ENCODE results near the gene LAMB1.
"Not testable (repeated sequence)": the region's sequence is repeated elsewhere in the genome, so short reads cannot be mapped to it uniquely, and the experiment has no call there.

Gene LAMB1

GRCh38 chr7:108002726-108003598 is at the start of gene LAMB1:
Gene LAMB1 (minus strand): TSS chr7:108003161. CDS start chr7:108002885, 276 bp downstream.
- DNase-seq, result no peak

- no peak for DNase-seq
Measured at GRCh38 chr7:108051454-108051853, 48.5 kb upstream of the LAMB1 start.

- DNase-seq, result no peak
Measured at GRCh38 chr7:108049962-108050361, 47.0 kb upstream of the LAMB1 start.

- DNase-seq, result no peak
Measured at GRCh38 chr7:108048422-108048821, 45.5 kb upstream of the LAMB1 start.

DNA sequence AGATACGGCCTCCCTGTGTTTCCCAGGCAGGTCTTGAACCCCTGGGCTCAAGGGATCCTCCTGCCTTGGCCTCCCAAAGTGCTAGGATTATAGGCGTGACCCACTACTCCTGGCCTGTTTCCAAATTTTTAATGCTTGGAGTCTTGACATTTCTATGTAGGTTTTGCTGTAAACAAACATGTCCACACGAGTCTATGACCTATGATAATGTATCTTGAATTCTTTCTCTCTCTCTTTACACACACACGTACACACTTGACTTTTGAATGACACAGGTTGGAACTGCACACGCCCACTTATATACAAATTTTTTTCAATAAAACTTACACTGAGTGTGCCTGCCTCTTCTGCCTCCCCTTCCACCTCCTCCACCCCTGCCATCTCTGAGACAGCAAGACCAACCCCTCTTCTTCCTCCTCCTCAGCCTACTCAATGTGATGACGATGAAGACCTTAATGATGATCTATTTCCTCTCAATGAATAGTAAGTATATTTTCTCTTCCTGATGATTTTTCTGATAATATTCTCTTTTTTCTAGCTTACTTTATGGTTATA is 44.1 kb upstream of the LAMB1 start:
- no peak for DNase-seq

DNA sequence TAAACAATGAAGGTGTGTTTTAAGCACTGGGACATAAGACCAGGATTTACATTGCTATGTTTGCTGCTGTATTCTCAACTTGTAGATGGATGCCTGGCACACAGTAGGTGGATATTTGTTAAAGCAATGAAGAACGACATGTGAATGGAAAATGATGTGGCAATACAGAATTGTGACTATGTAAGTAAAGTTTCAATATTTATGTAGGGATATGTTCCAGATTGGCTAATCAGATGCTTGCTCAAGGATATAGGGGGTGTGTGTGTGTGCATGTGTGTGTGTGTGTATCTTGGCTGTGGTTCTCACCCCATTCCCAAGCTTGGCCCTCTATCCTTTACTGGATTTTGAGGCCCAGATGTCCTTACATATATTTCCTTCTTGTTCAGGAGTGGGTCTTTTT is 42.7 kb upstream of the LAMB1 start:
- no peak for DNase-seq

DNA sequence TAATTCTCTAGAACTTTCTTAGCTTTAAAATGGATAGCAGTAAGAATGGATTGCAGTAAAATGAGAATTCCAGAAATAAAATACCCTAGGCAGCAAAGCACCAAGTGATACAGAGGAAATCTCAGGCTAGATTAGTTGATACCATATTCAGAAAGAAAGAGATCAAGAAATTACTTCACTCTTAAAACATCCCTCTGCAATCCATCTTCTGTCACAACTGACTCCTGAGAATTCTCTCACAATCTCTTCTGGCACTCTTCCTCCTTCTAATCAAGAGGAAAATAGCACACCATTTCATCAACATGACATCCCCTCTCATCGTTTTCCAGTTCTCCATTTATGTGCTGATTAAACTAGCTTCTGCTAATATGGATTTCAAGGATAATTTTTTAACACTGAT is 42.2 kb upstream of the LAMB1 start:
- no peak for DNase-seq

DNA sequence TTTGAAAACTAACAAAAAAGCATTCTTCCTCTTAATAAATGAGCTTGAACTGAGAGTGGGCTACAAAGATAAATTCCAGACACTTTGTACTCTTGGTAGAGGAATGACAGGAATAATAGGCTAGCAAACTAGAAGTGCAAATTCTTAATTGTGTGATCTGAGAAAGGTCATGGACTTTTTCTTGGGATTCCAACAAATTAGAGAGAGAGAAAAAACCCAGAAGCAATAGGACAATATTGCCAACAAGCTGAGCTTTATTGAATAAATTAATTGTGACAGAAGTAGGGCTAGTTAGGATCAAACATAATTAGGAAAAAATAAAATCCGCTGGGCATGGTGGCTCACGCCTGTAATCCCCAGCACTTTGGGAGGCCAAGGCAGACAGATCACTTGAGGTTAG is 41.4 kb upstream of the LAMB1 start:
- DNase-seq, result no peak

DNA sequence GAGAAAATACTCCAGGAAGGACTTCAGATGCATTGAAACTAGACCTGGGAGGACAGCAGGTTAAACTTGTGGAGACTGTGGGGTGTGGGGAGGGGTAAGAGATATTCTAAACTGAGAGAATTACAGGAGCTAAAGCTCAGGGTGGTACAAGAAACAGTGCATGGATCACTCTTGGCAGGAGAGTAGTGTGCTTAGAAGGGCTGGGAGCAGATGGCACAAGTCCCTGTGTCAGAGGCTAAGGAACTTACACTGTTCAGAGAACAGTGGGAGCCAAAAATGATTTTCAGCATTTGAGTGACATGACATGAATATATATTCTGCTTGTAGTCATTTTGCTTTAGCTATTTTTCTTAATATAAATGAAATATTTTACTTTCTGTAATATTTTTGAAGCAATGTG is 36.0 kb upstream of the LAMB1 start:
- DNase-seq, result no peak

DNA sequence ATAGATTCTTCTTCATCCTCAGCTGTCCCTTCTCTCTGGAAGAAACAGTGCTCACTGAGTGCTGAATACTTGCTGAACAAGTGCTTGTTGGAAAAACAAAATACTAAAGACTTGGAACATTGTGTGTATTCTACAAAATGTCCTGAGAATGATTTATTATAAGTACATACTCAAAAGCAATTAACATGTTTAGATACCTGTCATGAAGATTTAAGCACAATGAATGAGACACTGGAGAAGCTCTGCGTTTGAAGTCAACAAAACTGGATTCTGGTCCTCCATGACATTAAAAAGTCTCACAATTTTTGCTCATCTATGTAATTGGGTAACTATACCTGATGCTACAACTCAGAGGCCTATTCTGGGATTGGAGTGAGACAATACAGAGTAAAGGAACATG is 34.8 kb upstream of the LAMB1 start:
- no peak for DNase-seq

- no peak for DNase-seq
Measured at GRCh38 chr7:108037140-108037539, 34.2 kb upstream of the LAMB1 start.

DNA sequence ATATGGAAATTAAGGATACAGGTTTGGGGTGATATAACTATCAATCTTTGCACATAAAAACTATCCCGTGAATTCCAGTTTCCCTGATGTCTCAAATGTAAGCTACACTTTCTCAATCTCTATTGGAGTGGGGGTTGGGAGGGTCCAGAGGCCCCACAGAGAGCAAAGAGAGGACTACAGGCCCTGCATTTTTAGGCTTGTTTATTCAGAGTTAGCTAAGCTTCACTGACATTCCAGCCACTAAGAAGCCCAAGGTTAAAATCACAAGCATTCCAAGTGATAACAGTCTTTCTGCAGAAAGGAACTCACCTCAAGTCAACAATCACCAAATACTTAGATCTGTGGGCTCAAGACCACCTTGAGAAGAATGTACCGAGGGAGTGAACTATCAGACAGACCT is 31.6 kb upstream of the LAMB1 start:
- DNase-seq, result no peak

GRCh38 chr7:108033776-108034497 is 31.0 kb upstream of the LAMB1 start:
- no peak for DNase-seq

DNA sequence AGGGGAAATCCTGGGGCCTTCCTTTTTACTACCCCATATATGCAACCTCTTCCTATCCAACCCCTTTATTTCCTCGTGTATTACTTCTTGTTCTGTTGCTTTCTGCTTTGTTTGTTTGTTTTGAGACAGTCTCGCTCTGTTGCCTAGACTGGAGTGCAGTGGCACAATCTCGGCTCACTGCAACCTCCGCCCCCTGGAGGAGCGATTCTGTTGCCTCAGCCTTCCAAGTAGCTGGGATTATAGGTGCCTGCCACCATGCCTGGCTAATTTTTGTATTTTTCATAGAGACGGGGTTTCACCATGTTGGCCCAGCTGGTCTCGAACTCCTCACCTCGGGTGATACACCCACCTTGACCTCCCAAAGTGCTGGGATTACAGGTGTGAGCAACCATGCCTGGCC is 30.3 kb upstream of the LAMB1 start:
- DNase-seq, result not testable (repeated sequence)

- no peak for DNase-seq
Measured at GRCh38 chr7:108030516-108030915, 27.6 kb upstream of the LAMB1 start.

- no peak for DNase-seq
Measured at GRCh38 chr7:108029034-108029433, 26.1 kb upstream of the LAMB1 start.

DNA sequence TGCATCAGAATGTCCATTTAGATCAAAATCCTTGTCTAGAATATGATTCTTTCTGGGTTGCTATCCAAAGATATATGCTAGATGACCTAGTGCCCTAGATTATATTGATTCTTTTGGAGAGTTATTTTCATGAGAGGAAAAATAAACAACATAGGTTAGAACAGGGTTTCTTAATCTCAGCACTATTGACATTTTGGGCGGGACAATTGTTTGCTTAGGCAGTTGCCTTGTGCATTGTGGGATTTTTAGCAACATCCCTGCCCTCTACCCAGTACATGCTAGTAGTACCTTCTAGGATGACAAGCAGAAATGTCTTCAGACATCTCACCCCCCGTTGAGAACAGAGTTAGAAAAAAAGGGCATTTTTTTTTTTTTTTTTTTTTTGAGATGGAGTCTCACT is 25.1 kb upstream of the LAMB1 start:
- DNase-seq, result no peak

GRCh38 chr7:108027239-108027638 is 24.3 kb upstream of the LAMB1 start:
- DNase-seq, result no peak

GRCh38 chr7:108026647-108027046 is 23.7 kb upstream of the LAMB1 start:
- DNase-seq, result no peak

- DNase-seq, result no peak
Measured at GRCh38 chr7:108026116-108026515, 23.2 kb upstream of the LAMB1 start.

- DNase-seq, result no peak
Measured at GRCh38 chr7:108024538-108024937, 21.6 kb upstream of the LAMB1 start.

GRCh38 chr7:108020585-108020984 is 17.6 kb upstream of the LAMB1 start:
- DNase-seq, result no peak

GRCh38 chr7:108018668-108019067 is 15.7 kb upstream of the LAMB1 start:
- no peak for DNase-seq

DNA sequence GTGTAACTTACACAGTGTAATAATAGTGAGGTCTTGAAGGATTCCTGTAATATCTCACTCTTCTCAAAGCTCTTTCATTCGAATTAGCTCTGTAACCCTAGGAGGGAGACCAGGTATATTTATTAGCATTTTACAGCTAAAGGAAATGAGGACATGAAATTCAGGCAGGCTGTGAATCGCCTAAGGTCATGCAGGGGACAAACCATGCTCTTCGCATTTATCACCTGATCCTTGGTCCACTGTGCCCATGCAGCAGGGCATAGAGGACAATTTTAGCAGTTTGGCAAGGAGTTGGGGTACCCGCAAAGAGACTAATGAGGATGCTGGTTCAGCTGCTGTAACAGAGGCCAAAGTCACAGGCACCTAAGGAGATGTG is 14.8 kb upstream of the LAMB1 start:
- DNase-seq, result no peak

Measured in activated effector memory CD4-positive, alpha-beta T cell treated with anti-CD3 and anti-CD28 coated beads, Interleukin-2, amount 50 U/mL, for 16 hours (primary cell).